HG02852 (cell line): ENCODE measurements around the gene FBXL17.
A peak's percentile ranks its signal among the peaks of the same experiment; 100 is the strongest.

Experiments
- ATAC-seq: cut with Tn5 transposase; IDR thresholded peaks from one replicate; pipeline ENCODE4 v1.9.1; 2021; ENCODE audit warnings: mild to moderate bottlenecking, moderate library complexity; ENCODE audit not compliant: unreplicated experiment

FBXL17 gene

DNA sequence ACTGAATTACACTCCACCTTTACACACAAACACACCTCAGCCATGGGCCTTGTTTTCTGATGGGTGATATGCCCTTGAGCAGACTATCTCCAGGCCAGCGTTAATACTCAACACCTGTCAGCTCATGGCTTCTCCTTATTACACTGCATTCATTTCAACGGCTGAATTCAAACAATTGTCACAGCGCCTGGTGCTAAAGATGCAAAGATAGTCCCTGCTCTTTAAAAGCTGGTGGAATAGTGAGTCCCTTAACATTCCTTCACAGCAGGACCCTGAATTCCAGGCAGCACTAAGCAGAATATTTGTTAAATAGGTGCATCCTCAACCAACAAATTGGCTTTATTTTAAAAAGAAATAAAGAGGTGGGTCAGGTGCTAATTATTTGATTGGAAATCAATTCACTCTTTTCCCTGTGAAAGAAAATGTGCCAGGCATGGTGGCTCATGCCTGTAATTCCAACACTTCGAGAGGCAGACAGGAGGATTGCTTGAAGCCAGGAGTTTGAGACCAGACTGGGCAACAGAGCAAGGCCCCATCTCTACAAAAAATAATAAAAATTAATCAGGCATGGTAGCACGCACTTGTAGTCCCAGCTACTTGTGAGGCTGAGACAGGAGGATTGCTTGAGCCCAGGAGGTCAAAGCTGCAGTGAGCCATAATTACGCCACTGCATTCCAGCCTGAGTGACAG, 555.4 kb downstream of the FBXL17 start:
- ATAC-seq = no peak

DNA sequence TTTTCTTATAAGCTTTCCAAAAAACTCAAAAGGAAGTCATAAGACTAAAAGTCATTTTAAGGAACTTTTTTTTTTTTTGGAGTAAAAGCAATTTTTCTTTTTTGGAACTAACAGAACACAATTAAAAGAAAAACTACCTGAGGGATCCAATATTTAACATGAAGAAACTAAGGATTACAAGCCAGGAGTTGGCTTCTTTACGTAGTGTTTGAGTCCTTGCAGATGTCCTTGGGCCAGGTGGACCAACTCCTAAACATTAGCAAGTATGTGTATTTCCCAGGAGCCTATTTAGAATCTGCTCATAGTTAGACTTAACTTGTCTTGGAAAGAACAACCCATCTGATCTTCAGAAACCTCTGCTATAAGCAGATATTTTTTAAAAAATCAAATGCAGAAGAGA, 557.1 kb downstream of the FBXL17 start:
- ATAC-seq = no peak

DNA sequence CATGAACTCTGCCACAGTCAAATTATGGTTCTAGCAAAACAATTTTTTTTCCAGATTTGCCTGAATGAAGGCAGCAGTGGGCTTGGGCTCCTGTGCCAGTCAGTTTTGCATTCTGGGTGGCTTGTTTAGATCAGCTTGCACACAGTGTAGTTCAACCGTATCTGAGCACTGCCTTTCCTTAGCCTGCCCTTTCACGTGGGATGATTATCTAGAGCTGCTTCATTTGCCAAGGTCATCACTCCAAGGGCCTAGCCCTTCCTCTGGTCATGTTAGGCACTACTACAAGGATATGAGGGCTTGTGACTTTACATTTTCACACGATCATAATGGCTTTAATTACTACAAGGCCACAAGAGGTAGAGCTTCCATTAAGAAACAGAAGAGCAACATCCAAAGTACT, 560.6 kb downstream of the FBXL17 start:
- no peak for ATAC-seq

DNA sequence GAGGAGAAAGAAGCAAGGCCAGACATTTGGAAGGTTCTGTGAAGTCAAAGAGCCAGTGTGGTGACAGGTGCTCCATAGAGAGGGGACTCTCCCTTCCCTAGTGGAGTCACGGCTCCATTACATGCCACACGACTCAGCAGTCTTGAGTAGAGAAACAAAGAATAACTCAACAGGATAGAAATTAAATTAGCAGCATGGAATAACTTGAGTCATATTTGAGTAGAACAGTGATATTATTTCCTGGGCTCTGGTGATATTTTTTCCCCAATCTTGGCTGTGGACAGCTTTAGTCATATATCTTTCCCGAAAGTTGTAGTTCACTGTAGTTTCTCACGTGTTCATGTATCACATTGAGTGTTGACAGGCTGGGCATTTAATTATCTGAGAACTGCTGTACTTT, 561.5 kb downstream of the FBXL17 start:
- no peak for ATAC-seq

DNA sequence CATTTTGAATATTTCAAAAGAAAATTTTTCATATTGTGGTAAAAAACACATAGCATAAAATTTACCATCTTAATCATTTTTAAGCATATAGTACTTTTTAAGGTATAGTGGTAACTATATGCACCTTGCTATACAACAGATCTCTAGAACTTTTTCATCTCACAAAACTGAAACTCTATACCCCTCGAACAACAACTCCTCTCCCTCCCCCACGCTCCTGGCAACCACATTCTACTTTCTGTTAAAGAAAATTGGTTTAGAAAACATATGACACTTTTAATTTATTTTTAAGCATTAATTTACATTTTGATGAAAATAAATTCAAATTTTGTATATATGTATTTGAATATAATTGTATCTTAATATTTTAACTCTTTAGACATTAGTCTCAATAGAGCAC, 563.9 kb downstream of the FBXL17 start:
- ATAC-seq = no peak

DNA sequence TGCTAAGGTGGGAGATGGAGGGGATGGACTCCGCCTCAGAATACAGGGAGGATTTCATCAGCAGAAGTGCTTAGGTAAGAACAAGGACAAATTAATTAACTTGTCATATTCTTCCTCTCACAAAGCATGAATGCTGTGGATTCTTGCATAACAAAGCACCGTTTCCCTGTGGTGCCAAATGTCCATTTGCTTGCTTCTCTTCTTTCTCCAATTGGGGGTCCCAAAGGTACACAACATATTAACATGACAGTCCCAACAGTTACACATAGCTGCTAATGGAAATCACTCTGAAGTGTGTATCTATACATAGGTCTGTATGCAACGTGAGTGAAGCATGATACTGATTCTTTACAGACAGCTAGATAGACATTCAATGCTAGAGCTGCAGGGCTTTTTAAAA, 564.5 kb downstream of the FBXL17 start:
- no peak for ATAC-seq

DNA sequence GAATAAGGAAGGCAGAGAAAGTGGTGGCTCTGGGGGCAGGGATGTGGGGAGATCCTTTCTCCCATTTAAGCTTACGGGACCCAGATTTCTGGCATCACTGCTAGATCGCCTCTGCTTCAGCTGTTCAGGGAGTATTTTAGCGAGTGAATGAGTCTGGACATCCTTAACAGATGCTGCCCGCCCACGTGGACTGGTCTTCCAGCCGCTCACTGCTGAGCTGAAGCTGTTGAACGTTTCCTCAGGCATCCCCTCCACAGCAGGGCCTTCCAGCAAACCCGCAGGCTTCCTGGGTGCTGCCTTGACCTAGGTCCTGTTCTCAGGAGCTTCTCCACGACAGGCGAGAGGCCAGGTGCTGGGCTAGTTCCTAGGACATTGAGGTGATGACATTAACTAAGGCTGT, 566.8 kb downstream of the FBXL17 start:
- ATAC-seq = no peak

DNA sequence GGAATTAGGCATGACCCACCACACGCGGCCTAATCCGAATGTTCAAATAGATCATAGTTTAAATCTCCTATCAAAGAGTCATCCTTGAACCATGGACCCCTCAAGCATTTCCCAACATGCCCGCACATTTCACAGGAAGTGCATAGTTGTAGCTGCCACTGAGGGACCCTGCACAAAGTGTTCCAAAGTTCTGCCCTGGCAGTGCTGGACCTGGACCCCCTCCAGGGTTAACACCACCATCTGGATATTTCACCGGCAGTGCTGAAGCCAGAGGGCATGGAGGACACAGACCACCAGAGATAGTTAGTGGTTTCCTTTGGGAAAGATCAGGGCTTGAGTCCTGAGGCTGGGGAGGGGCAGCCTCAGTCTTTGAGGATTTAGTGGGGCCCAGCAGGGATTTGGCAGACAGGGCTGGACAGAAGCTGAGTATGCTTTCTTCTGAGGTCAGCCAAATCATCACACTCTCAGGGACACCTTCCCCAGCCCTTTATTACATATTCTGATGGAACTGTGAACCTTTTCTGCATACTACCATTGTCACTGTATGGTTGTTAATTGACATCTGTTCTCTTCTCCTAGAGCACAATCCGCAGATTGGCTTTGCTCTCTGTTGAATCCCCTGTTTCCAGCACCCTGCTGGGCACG, 567.6 kb downstream of the FBXL17 start:
- no peak for ATAC-seq

DNA sequence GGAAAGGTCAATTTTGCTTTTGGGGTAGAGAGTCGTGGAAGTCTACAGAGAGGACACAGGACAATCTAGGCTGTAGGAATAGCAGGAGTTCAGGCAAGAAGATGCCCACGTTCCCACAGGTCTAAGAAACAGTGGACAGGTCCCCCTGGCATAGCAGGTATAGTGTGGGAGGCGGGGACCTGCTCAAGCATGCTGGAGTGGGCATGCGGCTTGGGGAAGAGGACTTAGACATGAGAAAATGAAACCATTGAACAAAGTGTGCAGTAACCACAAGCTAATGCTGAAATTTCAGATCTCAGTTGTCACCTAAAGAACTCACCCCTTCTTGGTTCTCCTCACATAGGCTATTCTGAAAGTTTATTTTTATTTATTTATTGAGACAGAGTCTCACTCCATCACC, 568.3 kb downstream of the FBXL17 start:
- peak; percentile 77 for ATAC-seq

DNA sequence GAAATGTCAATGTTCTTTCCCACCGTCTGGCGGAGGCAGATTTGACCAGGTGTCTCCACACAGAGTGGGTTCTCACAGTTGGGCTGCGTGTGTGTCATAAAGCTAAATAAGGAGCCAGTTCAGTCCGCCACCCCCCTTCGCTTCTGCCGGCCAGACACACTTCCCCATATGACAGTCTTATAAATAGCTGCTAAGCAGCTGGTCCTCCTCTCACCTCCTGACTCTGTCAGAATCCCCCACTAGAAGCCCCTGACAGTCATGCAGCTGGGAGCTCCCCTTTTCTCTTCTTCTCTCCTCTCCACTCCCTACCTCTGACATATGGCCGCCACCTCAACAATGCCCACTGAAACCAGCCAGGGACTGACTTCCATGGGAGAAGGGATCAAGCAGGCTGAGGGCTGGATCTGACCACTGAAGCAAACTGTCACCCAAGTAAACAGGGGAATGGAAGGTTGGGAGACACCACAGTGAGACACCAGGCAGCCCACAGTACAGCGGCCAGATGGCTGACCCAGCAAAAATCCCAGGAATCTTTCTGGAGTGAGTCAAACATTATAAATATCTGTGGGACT, 569.2 kb downstream of the FBXL17 start:
- peak; percentile 72 for ATAC-seq

DNA sequence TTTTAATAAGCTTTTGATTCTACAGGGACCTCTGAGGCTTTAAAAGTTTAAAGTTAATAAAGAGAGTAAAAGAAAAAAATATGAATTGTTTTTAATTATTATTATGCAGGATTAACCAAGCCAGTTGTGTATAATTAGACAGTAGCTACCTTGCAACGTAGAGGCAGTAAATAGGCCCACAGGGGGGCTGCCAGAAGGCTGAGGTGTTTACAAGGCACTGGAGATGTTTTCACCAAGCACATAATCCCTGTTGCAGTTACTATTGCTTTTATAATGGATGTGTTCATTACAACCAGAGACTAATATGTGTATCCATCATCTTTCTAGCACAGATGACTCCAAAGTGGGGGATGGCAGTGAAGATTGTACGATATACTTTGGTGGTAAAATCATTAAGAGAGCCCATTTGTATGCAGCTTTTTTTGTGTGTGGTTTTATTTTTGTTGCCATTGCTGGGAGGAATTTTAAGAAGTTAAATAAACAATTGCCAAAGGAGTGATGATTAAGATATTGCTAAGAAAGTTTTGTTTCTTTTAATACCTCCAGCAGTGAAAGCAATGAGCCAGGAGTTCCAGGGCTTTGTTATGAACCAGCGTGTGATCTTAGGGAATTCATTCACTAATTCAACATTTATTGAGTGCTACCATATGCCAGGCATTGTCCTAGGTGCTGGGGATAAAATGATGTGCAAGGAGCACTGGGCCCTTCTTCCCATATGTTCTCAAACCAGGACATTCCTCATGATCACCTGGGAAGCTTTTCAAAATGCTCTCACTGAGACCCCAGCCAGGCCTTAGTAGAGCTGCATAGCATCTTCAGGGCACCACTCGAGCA, 572.5 kb downstream of the FBXL17 start:
- no peak for ATAC-seq
